Activated naive CD4-positive, alpha-beta T cell treated with anti-CD3 and anti-CD28 coated beads for 36 hours (primary cell): ENCODE results near the gene GRB10. TPM values are rescaled to one million over a fixed set of nuclear protein-coding genes. Genes with fewer than 3 reads are reported as not detected.

ENCODE experiments used
- CTCF ChIA-PET: fragments of 350-600 bp; sonication (Branson Sonifier 250); formaldehyde crosslinking; loops from one replicate; lab custom pipeline; 2021; ENCODE audit warnings: antibody characterized with exemption; lab: Charles Lee
- DNase-seq: peaks from one replicate; pipeline ENCODE4 v3.0.0-alpha.2; 2020
- H3K27ac Mint-ChIP-seq: one replicate; pipeline ENCODE4 v1.8.0; 2021; ENCODE audit warnings: mild to moderate bottlenecking, mixed read lengths
- H3K27me3 Mint-ChIP-seq: one replicate; pipeline ENCODE4 v1.8.0; 2021; ENCODE audit warnings: low read depth, mixed read lengths
- H3K36me3 Mint-ChIP-seq: one replicate; pipeline ENCODE4 v1.8.0; 2021; ENCODE audit warnings: low read depth, mixed read lengths
- H3K4me1 Mint-ChIP-seq: one replicate; pipeline ENCODE4 v1.8.0; 2021; ENCODE audit warnings: low read depth, mixed read lengths
- H3K4me3 Mint-ChIP-seq: one replicate; pipeline ENCODE4 v1.8.0; 2021; ENCODE audit warnings: mild to moderate bottlenecking, moderate library complexity, mixed read lengths
- H3K9me3 Mint-ChIP-seq: one replicate; pipeline ENCODE4 v1.8.0; 2021; ENCODE audit warnings: mixed read lengths
- intact Hi-C: fragments of 100-400 bp; cut with micrococcal nuclease; formaldehyde crosslinking; loops from one replicate; pipeline ENCODE4 v1.15.1; 2023
- total RNA-seq, 2 experiments: library from RNA; stranded (reverse); gene quantifications; one replicate each; pipeline ENCODE4 v1.2.3, GENCODE V29; 2021

Gene GRB10
- total RNA-seq, 2 experiments from 2014 or later: 24.3 to 30.4 TPM

GRCh38 chr7:50658696-50659095 is 124.0 kb downstream of the GRB10 start:
- CTCF ChIA-PET: interaction anchor here (1.6 to 3.1 kb wide), 2 partner anchors 21 to 26 kb away, joined by 3 to 11 read pairs; no protein-coding TSS in a partner anchor
- no peak overlapping the region for H3K4me3 Mint-ChIP-seq

GRCh38 chr7:50657912-50658311 is 124.8 kb downstream of the GRB10 start:
- Mint-ChIP-seq H3K27me3 (no peaks in the 10 kb centered on the region), H3K9me3 (no peaks in the 10 kb centered on the region), H3K36me3 (peaks cover 1% of the 10 kb centered on the region), H3K4me1 (peaks cover 34% of the 10 kb centered on the region), H3K4me3 (no peak overlapping the region), H3K27ac (no peak overlapping the region)
- CTCF ChIA-PET: no interaction called here
- intact Hi-C loops: no loop called here
- DNase-seq: no peak

More at GRCh38 chr7:50658696-50659095, 124.0 kb downstream of the GRB10 start:
- H3K27ac Mint-ChIP-seq: no peak overlapping the region
- H3K36me3 Mint-ChIP-seq: peaks cover 1% of the 10 kb centered on the region
- no peaks in the 10 kb centered on the region for H3K9me3 Mint-ChIP-seq
- intact Hi-C loops: no loop called here
- no peaks in the 10 kb centered on the region for H3K27me3 Mint-ChIP-seq
- H3K4me1 Mint-ChIP-seq: peaks cover 41% of the 10 kb centered on the region
- no peak for DNase-seq

GRCh38 chr7:50657341-50657873 is 125.3 kb downstream of the GRB10 start:
- DNase-seq: no peak
- intact Hi-C loops: no loop called here
- Mint-ChIP-seq H3K27ac (no peak overlapping the region), H3K36me3 (peaks cover 1% of the 10 kb centered on the region), H3K4me1 (peaks cover 29% of the 10 kb centered on the region), H3K27me3 (no peaks in the 10 kb centered on the region), H3K4me3 (no peak overlapping the region), H3K9me3 (no peaks in the 10 kb centered on the region)
- CTCF ChIA-PET: no interaction called here

GRCh38 chr7:50656141-50656895 is 126.4 kb downstream of the GRB10 start:
- H3K9me3 Mint-ChIP-seq: no peaks in the 10 kb centered on the region
- intact Hi-C loops: no loop called here
- H3K27ac Mint-ChIP-seq: no peak overlapping the region
- H3K4me1 Mint-ChIP-seq: peaks cover 18% of the 10 kb centered on the region
- H3K36me3 Mint-ChIP-seq: peaks cover 1% of the 10 kb centered on the region
- H3K27me3 Mint-ChIP-seq: no peaks in the 10 kb centered on the region
- CTCF ChIA-PET: interaction anchor here (0.8 to 3.1 kb wide), 2 partner anchors 22 to 23 kb away, joined by 3 to 10 read pairs; no protein-coding TSS in a partner anchor
- H3K4me3 Mint-ChIP-seq: no peak overlapping the region
- DNase-seq: no peak

GRCh38 chr7:50655490-50655889 is 127.2 kb downstream of the GRB10 start:
- Mint-ChIP-seq H3K9me3 (no peaks in the 10 kb centered on the region), H3K27ac (no peak overlapping the region), H3K36me3 (peaks cover 1% of the 10 kb centered on the region), H3K27me3 (no peaks in the 10 kb centered on the region), H3K4me1 (peaks cover 10% of the 10 kb centered on the region), H3K4me3 (no peak overlapping the region)
- intact Hi-C loops: no loop called here
- CTCF ChIA-PET: interaction anchor here (1.2 to 3.1 kb wide), 2 partner anchors 21 to 505 kb away, joined by 3 to 10 read pairs; no protein-coding TSS in a partner anchor
- no peak for DNase-seq

- no peaks in the 10 kb centered on the region for H3K27me3 Mint-ChIP-seq
- DNase-seq: no peak
- no peaks in the 10 kb centered on the region for H3K9me3 Mint-ChIP-seq
- intact Hi-C loops: no loop called here
- H3K27ac Mint-ChIP-seq: no peak overlapping the region
- H3K4me3 Mint-ChIP-seq: no peak overlapping the region
- no peaks in the 10 kb centered on the region for H3K36me3 Mint-ChIP-seq
- peaks cover 5% of the 10 kb centered on the region for H3K4me1 Mint-ChIP-seq
- CTCF ChIA-PET: interaction anchor here (1.2 to 3.1 kb wide), 2 partner anchors 21 to 506 kb away, joined by 3 to 10 read pairs; no protein-coding TSS in a partner anchor
Measured at GRCh38 chr7:50655020-50655419, 127.7 kb downstream of the GRB10 start.

- Mint-ChIP-seq H3K4me1 (no peaks in the 10 kb centered on the region), H3K27ac (no peak overlapping the region), H3K36me3 (no peaks in the 10 kb centered on the region), H3K4me3 (no peak overlapping the region), H3K9me3 (no peaks in the 10 kb centered on the region), H3K27me3 (no peaks in the 10 kb centered on the region)
- intact Hi-C loops: no loop called here
- DNase-seq: no peak
- CTCF ChIA-PET: interaction anchor here (1.2 to 3.1 kb wide), 3 partner anchors 20 to 507 kb away, joined by 3 to 10 read pairs (median 3); no protein-coding TSS in a partner anchor
Measured at GRCh38 chr7:50653981-50654425, 128.7 kb downstream of the GRB10 start.

GRCh38 chr7:50653126-50653864 is 129.4 kb downstream of the GRB10 start:
- Mint-ChIP-seq H3K27ac (no peak overlapping the region), H3K4me1 (no peaks in the 10 kb centered on the region), H3K9me3 (no peaks in the 10 kb centered on the region), H3K36me3 (no peaks in the 10 kb centered on the region), H3K4me3 (no peak overlapping the region), H3K27me3 (no peaks in the 10 kb centered on the region)
- intact Hi-C loops: no loop called here
- DNase-seq: no peak
- CTCF ChIA-PET: interaction anchor here (1.2 to 3.1 kb wide), 2 partner anchors 19 to 21 kb away, joined by 3 to 10 read pairs; no protein-coding TSS in a partner anchor

DNA sequence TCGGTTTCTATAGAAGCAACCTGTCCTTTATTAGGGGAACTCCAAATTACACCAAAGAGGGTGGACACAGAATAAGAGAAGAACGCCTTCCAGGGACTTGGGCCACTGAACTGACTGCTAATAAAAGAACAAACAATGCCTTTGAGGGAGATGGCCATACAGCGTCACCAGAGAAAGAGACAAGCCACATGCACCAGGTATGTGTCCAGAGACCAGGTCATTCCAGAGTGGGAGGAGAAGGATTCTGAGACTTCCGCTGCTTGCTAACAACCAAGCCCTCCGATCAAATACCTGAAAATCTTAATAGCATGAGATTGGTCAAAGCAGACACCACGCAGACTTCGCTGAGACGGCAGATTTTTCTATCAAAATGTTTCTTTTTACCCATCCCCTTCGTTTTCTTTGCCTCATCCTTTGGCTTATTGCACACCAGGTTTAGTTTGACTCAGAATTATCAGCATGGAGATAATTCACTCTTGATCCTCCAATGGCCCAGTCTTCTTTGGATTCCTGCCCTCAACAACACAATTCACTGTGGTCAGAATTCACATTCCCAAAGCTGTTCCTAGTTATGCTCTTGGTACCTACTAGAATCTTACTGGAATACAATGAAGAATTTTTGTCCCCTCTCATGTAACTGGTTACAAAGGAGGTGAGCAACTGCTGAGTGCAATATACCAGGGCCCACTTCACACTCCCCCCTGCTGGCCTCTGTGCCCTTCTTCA is 130.1 kb downstream of the GRB10 start:
- no peaks in the 10 kb centered on the region for H3K9me3 Mint-ChIP-seq
- H3K36me3 Mint-ChIP-seq: no peaks in the 10 kb centered on the region
- intact Hi-C loops: no loop called here
- CTCF ChIA-PET: interaction anchor here (3.1 kb wide), 1 partner anchor 18 kb away, joined by 10 read pairs; no protein-coding TSS in a partner anchor
- no peaks in the 10 kb centered on the region for H3K27me3 Mint-ChIP-seq
- DNase-seq: no peak
- H3K27ac Mint-ChIP-seq: no peak overlapping the region
- no peaks in the 10 kb centered on the region for H3K4me1 Mint-ChIP-seq
- no peak overlapping the region for H3K4me3 Mint-ChIP-seq

GRCh38 chr7:50651271-50651989 is 131.3 kb downstream of the GRB10 start:
- CTCF ChIA-PET: no interaction called here
- H3K9me3 Mint-ChIP-seq: no peaks in the 10 kb centered on the region
- no peak overlapping the region for H3K4me3 Mint-ChIP-seq
- no peaks in the 10 kb centered on the region for H3K36me3 Mint-ChIP-seq
- intact Hi-C loops: no loop called here
- no peaks in the 10 kb centered on the region for H3K27me3 Mint-ChIP-seq
- DNase-seq: no peak
- no peaks in the 10 kb centered on the region for H3K4me1 Mint-ChIP-seq
- H3K27ac Mint-ChIP-seq: no peak overlapping the region

DNA sequence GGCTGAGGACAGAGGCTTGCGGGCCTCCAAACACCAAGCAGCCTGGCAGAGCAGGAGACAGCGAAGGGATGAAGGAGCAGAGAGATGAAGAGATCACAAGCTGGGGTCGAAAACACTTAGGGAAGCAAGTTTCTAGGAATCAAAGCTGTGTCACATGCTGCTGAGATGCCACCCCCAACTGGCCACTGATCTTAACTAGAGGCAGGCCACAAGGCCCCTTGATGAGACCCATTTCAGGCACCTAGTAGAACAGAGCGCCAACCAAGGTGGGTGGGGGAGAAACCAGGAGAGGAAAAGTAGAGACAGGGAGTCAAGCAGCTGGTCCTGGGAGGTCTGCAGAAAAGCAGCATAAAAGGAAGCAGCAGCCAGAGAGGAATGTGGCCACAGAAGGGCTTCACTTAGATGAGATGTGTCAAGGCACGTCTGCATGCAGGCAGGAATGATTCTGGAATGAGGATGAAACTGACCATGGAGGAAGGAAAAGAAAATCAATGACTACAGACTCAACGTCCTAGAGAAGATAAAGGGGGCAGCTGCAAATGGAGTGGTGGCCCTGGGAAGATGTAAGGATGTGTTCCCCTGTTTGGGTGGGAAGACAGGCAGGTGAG is 132.5 kb downstream of the GRB10 start:
- no peaks in the 10 kb centered on the region for H3K36me3 Mint-ChIP-seq
- H3K27me3 Mint-ChIP-seq: no peaks in the 10 kb centered on the region
- H3K4me3 Mint-ChIP-seq: no peak overlapping the region
- H3K27ac Mint-ChIP-seq: no peak overlapping the region
- CTCF ChIA-PET: no interaction called here
- no peaks in the 10 kb centered on the region for H3K4me1 Mint-ChIP-seq
- H3K9me3 Mint-ChIP-seq: no peaks in the 10 kb centered on the region
- intact Hi-C loops: no loop called here
- no peak for DNase-seq
